HG03066 (cell line): ENCODE results near the gene NCAM1.
"Not testable (repeated sequence)": the region's sequence is repeated elsewhere in the genome, so short reads cannot be mapped to it uniquely, and the experiment has no call there.

Experiments used
- ATAC-seq: cut with Tn5 transposase; IDR thresholded peaks from one replicate; pipeline ENCODE4 v1.9.1; 2021; ENCODE audit warnings: low read depth; ENCODE audit not compliant: unreplicated experiment

The NCAM1 gene

DNA sequence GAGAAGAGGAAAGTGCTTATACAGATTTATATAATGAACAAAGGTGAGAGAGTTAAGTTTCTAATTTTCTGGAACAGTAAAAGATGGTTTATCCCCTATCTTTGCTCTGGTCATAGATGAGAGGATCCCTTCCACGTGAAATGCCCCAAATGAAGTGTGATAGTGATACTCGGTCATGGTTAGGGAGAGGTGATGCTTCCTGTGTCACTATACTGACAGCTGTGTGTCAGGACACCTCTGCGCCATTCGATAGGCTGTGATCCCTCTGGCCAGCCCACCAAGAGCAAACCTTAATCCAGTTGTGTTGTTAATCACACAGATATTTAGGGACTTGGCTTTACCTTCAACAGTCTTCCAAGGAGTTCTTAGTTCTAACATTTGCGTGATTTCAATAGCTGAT is 57.7 kb downstream of the NCAM1 start:
- ATAC-seq = no peak

DNA sequence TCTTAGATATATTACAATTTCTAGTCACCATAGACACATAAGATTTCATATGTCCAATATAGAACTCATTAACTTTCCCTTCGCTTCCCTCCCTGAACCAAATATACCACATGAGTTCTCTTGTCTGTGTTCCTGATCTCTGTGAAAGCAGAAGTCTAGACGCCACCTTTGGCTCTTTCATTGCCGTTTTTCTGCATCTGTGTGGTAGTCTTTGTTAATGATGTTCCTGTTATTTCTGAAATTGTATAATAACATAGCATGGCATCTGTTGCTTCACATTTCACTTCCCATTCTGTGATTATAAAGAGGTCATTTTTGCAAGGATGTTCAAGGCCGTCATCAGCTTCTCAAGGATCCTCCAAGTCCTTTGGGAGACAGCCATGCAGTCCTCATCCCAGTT is 58.5 kb downstream of the NCAM1 start:
- no peak for ATAC-seq

DNA sequence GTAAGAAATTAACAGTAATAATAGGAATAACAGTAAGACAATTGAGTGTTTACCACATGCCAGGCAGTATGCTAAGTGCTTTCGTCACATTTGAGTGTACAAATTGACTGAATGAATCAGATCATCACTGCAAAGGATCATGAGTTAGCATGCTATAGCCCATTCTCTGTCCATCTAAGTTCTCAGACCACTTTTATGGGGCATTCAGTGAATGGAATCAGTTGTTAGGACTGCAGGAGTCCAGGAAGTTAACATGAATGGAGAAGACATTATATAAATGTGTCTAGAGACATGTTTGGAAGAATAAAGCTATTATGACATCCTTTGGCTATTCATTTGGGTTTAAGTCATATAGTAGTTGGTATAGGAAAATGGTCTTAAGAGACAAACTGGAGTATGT is 59.9 kb downstream of the NCAM1 start:
- no peak for ATAC-seq

DNA sequence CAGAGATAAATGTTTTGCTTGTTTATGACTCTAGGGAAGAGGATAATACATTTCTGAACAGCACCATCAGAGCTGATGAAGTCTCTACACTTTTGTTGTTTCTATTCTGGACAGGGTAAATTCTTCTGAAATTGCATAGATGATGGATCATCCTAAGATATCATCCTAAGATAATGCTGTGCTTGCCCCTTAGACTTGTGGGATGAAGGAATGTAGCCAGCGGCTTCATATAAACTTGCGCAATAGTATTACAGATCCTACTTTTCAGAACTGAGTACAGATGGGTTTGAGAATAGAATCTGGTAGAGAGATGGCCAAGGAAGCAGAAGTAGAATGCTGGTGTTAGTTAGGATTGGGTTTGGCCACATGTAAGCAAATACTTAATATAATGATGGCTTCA is 61.0 kb downstream of the NCAM1 start:
- no peak for ATAC-seq

DNA sequence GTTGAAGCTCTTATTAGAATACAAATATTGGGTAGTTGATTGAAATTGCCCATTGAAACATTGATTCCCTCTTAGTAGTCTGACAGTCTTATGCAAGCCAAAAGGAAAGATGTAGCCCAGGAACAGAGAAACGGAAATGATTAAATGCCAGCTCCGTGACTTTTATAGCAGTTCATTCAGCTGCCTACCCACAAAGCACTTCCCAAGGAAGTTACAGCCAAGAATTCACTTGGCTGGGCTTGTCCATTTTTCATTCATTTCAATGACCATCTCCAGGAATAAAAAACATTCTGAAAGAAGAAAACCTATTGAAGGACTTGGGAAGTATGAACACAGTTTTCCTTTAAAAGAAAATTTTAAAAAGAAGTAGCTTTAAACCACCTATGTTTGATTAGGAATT is 62.0 kb downstream of the NCAM1 start:
- ATAC-seq = no peak

DNA sequence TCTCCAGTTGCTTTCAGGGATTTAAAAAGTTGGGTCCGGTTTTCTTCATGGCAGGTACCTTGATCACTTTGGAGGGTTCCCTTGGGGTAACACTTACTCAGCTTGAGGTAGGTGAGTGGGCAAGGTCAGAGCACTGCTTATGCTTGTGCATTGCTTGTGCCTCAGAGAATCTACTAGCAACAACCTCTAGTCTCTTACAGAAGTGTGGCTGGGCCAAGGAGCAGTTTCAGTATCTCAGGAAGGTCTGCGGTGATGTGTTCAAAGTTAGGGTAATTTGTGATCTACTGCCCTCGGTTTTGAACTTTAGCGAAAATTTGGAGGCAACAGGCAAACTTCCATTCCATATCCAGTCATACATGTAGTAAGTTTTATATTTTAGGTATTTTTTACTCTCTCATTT is 62.8 kb downstream of the NCAM1 start:
- ATAC-seq = no peak

DNA sequence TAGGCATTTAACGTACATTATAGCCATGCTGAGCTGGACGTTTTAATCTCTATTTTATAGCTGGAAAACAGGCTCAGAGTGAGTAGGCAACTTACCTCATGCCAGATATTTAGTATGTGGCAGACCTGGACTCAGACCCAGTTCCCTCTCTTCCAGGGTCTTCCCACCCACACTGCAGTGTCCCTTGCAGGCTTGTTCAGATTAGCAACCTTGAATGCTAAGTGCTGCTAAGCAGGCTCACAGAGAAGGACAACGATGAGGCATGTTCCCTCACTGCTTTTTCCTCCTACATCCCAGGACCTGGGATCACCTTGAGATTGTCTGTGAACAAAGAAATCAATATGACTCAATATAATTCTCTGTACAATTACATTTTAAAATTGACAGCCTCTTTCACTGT is 65.6 kb downstream of the NCAM1 start:
- no peak for ATAC-seq

DNA sequence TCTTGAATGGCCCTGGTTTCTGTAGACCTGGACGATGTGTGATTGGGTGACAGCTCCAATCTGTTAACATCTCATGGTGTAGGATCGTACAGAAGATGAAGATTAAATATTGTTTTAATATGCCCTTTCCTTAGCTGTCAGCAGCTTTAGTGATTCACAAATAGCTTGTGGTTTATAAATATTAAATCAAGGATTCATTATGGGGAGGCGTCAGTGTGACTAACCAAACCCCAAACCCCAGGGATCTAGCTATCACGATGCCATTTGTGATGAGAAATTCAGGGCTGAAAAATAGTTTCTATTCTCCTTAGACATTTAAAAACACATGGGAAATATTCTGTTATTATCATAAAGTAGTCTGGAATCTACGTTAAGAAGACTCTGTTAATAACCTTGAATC is 73.4 kb downstream of the NCAM1 start:
- ATAC-seq = no peak

DNA sequence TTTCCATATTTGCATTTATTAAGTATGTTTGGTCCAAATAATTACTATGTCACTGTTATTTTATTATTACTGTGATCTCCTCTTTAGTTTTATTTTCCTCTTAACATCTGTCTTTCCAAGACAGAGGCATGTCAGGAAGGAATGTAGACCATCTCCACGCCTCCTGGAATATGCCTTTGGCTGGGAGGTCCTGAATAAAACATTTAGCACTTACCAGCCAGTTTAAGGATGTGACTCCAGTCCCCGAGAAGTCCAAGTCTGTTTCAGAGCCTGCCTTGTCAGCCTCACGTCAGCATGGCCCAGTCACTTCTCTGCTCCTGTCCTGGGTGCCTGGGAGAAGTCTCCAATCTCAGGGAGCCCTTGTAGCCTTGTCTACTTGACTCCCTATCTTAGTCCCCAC is 74.5 kb downstream of the NCAM1 start:
- ATAC-seq = no peak

DNA sequence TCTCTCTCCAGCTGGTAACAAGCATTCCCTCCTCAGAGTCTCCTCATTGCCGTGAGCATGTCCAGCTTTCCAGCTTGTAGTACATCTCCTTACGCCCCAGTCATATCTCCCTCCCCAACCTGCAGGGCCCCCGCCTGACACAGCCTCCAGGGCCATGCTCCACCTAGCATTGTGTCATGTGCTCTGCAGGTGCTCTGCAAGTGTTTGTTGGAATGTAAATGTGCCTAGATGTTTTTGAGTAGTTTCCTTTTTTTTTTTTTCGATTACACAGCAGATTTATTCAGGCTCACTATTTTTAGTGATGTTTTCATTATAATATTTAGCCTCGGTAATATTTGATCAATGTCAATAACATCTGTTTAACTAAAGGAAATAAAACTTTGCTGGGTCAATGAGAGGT is 82.5 kb downstream of the NCAM1 start:
- ATAC-seq = no peak

DNA sequence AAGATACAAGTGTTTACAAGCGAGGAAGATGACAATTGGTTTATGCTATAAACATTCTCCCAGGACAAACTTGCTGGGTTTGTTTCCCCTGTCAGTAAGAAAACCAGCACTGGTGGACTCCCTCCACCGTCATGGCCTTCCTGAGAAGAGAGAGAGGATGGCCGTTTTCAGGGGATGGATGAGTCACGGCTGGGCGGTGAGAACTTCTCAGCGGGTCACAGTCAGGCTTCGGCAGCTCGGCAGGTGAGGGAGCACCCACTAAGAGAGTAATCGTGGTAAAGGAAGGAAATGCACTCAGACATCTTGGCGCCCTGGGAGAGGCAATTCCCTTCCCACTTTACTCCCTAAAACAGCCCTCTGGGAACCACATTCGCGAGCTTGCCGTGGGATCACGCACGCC is 83.9 kb downstream of the NCAM1 start:
- ATAC-seq = no peak

DNA sequence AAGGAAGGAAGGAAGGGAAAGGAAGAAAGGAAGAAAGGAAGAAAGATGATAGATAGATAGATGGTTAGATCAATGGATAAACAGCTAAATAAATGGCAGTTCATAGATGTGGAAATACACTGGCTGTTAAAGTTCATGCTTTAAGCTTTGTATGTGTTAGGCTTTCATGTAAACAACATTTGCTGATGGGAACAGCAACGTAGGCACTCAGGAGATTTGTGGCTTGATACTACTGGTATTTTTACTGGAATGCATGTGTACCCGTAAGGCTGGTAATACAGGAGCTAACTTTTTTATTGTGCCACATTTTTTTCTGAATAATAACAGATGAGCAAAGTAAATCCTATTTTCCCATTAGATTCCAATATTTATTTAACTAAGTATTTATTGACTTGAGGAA is 85.6 kb downstream of the NCAM1 start:
- no peak for ATAC-seq

DNA sequence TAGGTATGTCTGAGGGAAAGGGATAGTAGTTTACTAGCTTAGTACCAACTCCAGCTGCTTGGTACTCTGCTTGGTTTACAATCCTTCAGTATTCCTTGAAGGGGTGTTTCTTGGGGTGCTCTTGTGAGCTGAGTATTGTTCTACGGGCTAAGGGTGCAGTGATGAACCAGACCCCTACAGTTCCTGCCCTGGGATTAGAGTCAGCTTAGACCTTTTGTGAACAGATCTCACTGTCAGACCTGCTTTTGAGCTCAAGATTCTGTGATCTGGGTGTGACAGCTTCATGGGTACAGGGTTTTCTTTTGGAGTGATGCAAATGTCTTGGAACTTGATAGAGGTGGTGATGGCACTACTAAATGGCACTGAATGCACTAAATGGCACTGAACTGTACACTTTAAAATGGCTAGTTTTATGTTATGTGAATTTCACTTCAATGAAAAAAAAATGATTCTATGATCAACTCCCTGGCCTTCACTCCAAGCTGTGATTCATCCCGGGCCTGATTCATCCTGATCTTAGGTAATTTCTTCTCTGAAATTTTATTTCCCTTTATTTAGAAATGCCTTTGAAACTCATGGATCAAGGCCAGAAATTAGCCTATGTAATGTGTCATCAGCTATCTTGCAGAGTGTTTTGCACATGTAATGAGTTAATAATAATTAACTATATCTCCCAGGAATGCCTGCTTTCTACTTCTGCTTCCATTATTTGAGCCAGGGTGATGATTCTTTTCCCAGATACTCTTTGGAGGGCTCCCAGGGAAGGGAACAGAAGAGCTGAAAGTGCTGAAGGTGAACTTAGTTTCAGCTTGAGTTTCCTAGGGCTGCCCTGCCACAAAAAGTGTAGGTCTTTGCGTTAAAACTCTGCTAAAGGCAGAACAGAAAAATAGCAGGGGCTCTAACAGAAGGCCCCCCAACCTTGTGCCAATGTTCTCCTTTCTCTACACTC is 87.9 kb downstream of the NCAM1 start:
- no peak for ATAC-seq

DNA sequence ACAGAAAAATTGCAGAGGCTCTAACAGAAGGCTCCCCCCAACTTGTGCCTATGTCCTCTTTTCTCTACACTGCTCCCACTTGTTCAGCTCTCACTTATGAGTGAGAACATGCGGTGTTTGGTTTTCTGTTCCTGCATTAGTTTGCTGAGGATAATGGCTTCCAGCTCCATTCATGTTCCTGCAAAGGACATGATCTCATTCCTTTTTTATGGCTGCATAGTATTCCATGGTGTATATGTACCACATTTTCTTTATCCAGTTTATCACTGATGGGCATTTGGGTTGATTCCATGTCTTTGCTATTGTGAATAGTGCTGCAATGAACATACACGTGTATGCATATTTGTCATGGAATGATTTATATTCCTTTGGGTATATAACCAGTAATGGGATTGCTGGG is 91.8 kb downstream of the NCAM1 start:
- ATAC-seq = not testable (repeated sequence)

DNA sequence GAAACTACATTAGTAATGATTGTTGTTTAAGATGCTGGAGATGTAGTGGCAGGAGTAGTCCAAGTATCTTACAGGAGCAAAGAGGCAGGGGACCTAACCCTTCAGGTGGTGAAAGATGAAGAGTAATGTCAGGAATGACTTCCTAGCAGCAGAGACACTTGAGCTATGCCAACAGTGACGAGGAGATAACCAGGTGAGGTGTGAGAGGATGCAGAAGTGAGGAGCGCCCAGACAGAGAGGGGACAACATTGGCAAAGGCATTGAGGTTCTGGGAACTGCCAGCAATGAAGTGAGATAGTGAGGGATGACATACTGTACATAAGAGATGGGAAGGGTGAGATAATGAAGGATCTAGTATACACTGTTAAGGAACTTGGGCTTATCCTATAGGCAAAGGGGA is 95.8 kb downstream of the NCAM1 start:
- ATAC-seq = no peak

DNA sequence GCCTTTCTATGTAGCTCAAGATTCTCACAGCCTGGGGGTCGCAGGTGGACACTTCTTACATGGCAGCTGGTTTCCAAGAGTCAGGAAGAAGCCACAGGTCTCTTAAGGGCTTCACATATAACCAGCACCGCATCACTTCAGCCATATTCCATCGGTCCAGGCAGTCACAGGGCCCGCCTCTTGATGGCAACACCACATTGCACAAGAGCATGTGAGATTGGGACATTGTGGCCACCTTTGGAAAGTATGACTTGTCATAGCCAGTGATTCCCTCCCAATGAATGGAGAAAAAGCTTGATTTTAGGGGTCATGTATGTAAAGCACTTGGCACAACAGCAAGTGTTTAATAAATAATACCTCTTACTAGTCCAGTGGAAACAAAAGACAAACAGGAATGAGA is 98.3 kb downstream of the NCAM1 start:
- ATAC-seq = no peak

DNA sequence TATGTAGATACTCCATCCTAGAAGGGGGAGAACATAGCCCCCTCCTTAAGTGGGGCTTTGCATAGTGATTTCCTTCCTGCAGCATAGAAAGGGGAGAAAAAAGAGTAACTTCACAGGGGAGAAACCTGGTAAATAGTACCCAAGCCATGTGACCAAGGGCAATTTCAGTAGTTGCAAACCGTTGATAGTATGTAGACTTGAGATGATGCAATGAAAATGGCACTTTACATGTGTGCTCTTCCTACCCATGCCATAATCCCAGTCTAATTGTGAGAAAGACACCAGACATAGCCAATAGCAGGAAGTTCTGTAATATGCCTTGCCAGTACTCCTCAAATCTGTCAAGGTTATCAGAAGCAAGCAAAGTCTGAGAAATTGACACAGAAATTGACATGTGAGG is 104.1 kb downstream of the NCAM1 start:
- no peak for ATAC-seq

DNA sequence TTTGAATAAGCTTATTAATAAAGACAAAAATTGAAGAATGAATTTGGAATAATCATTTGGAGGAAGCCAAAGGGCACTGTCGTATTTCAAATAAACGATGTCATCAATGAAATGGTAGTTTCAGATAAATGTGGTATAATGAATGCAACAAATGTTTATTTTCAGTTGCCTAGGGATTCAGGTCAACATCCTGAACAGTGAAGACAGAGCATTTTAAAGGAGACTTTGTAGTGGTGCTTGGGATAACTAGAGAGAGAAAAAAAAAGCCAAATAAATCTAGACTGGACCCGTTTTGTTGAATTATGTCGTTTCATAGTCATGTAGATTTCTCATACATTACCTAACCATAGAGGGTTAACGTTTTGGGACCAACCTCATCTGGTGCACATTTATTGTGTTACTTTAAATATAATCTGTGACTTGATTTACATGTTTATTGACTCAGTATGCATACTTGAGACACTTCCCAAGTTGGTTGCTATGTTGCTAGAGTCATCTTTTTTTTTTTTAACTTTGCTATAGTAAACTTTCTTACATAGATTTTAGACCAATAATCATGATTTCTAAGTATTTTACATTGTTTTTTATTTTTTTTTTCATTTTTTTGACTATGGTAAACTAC is 111.1 kb downstream of the NCAM1 start:
- no peak for ATAC-seq

DNA sequence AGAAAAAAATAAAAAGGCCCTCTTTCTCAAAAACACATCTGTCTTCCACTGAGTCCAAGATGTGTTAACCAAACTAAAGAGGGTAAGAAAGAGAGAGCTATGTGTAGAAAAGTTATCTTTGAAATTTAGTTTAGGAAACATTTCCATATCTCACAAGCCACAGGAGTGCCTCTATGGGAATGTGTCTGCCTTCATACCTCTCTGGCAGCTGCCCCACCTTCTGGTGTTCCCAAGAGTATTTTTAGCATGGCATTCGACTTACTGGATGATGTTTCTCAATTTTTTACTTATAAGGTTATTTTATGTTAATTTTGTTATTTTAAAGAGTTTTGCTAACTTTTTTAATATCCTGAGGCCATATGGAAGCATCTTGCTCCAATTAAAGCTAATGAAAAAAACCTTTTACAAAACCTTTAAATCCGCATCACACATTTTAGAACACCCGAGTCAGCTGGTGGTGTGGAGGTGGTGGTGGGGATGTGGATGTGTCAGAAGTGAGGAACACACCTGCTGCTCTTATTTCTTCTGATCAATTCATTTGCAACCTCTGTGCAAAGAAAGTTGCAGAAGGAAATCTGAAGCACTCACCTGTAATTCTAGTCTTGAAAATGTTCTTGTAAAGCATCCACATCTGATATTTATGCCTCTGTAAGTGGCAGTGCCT is 112.2 kb downstream of the NCAM1 start:
- no peak for ATAC-seq

DNA sequence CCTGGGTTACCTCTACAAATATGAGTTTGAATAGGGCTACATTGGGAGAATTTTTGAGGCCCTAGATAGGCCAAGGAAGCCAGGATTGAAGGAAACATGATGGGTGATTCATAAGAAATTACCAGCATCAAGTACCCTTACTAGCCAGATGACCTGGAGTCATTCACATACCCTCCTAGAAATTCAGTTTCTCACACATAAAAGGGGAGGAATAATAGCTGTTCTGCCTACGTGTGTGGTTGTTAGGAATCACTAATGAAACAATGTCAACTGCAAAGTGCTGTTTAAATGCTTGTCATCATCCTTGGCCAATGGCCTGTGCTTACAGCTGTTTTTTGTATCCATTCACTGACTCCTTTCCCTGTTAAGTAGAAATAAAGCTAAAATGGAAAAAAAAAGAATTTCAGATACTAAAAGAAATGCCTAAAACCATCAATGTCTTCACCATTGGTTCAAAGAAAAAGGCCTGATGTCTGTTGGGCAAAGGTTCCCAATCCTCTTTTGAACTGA is 114.4 kb downstream of the NCAM1 start:
- ATAC-seq = no peak

DNA sequence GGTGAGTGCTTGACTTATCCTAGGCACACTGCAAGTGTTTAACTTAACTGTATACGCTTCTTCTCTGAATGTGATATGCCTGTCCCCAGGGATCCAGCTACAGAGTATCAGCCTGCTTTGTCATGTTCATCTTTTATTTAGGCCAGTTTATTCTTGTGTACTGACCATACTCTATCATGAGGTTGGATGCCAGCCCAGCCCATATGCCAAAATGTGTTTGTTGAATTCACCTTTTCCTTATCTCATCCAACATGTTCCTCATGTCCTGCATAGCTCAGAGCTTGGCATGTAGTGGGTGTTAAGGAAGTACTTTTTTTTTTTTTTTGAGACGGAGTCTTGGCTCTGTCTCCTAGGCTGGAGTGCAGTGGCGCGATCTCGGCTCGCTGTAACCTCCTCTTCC is 116.2 kb downstream of the NCAM1 start:
- ATAC-seq = no peak
